ENCODE data around the gene EPHA5. TPM values are rescaled to one million over a fixed set of nuclear protein-coding genes. Genes with fewer than 3 reads are reported as not detected.

The EPHA5 gene
- total RNA-seq, 1 experiment from 2014 or later, result not detected

GRCh38 chr4:65696436-65696835 lies 26.1 kb upstream of the EPHA5 start:
- BruUV-seq (replicated peaks), result no TSS peak
- H4K20me1 ChIP-seq (ENCODE audit: insufficient read depth), result no peaks in the 10 kb centered on the region
- H3K4me2 ChIP-seq, result no peak overlapping the region
- intact Hi-C loops (cut with micrococcal nuclease; ENCODE audit: unreplicated experiment), result no loop called here
- H3K9me2 ChIP-seq (ENCODE audit: insufficient read depth), result no peaks in the 10 kb centered on the region
- no peaks in the 10 kb centered on the region for H3K79me2 ChIP-seq (ENCODE audit: low read depth)
- no peak overlapping the region for H3K27ac ChIP-seq
- POLR2A ChIA-PET (ENCODE audit: unreplicated experiment), result no interaction called here
- CTCF ChIA-PET, result no interaction called here
- no peak for DNase-seq
- TF ChIP-seq CTCF (conservative IDR thresholded peaks at IDR 0.05), result no peak
- no peak for TF ChIP-seq EZH2 (IDR thresholded peaks at IDR 0.05; ENCODE audit: low read depth)
- no peaks in the 10 kb centered on the region for H3K4me1 ChIP-seq (replicated peaks; ENCODE audit: insufficient read depth)
- no peaks in the 10 kb centered on the region for H3K9me3 ChIP-seq (ENCODE audit: insufficient read depth, low read depth)
- no peaks in the 10 kb centered on the region for H3K36me3 ChIP-seq (ENCODE audit: low read depth)
- no peak overlapping the region for H3K4me3 ChIP-seq
- no peaks in the 10 kb centered on the region for H3K27me3 ChIP-seq (ENCODE audit: insufficient read depth, low read depth)
- no peaks in the 10 kb centered on the region for H3F3A ChIP-seq (ENCODE audit: insufficient read depth, low read depth)
- no peak overlapping the region for H2AFZ ChIP-seq

- ChIA-PET CTCF (no interaction called here), POLR2A (ENCODE audit: unreplicated experiment) (no interaction called here)
- Histone ChIP-seq H3K36me3 (ENCODE audit: low read depth) (no peaks in the 10 kb centered on the region), H3K9me2 (ENCODE audit: insufficient read depth) (no peaks in the 10 kb centered on the region), H3K9me3 (ENCODE audit: insufficient read depth, low read depth) (no peaks in the 10 kb centered on the region), H3K4me1 (replicated peaks; ENCODE audit: insufficient read depth) (no peaks in the 10 kb centered on the region), H2AFZ (no peak overlapping the region), H3K27me3 (ENCODE audit: insufficient read depth, low read depth) (no peaks in the 10 kb centered on the region), H3K4me2 (no peak overlapping the region), H3K27ac (no peak overlapping the region), H3K4me3 (no peak overlapping the region), H3F3A (ENCODE audit: insufficient read depth, low read depth) (no peaks in the 10 kb centered on the region), H3K79me2 (ENCODE audit: low read depth) (no peaks in the 10 kb centered on the region), H4K20me1 (ENCODE audit: insufficient read depth) (no peaks in the 10 kb centered on the region)
- no peak for DNase-seq
- intact Hi-C loops (cut with micrococcal nuclease; ENCODE audit: unreplicated experiment), result no loop called here
- no TSS peak for BruUV-seq (replicated peaks)
- TF ChIP-seq CTCF (conservative IDR thresholded peaks at IDR 0.05), result no peak
- no peak for TF ChIP-seq EZH2 (IDR thresholded peaks at IDR 0.05; ENCODE audit: low read depth)
Measured at GRCh38 chr4:65671372-65671771, 1.1 kb upstream of the EPHA5 start.

GRCh38 chr4:65670020-65670330 lies 314 bp downstream of the EPHA5 start:
- Histone ChIP-seq H3F3A (ENCODE audit: insufficient read depth, low read depth) (no peaks in the 10 kb centered on the region), H3K4me1 (replicated peaks; ENCODE audit: insufficient read depth) (no peaks in the 10 kb centered on the region), H3K36me3 (ENCODE audit: low read depth) (no peaks in the 10 kb centered on the region), H2AFZ (peak overlapping the region; percentile 58; the same call in 1 of the 2 replicates), H3K27ac (no peak overlapping the region), H3K79me2 (ENCODE audit: low read depth) (no peaks in the 10 kb centered on the region), H3K9me3 (ENCODE audit: insufficient read depth, low read depth) (no peaks in the 10 kb centered on the region), H4K20me1 (ENCODE audit: insufficient read depth) (no peaks in the 10 kb centered on the region), H3K4me3 (peak overlapping the region; percentile 39; the same call in 1 of the 2 replicates), H3K9me2 (ENCODE audit: insufficient read depth) (no peaks in the 10 kb centered on the region), H3K4me2 (peak overlapping the region; percentile 69), H3K27me3 (ENCODE audit: insufficient read depth, low read depth) (no peaks in the 10 kb centered on the region)
- TF ChIP-seq CTCF (conservative IDR thresholded peaks at IDR 0.05), result no peak
- no TSS peak for BruUV-seq (replicated peaks)
- CTCF ChIA-PET, result no interaction called here
- intact Hi-C loops (cut with micrococcal nuclease; ENCODE audit: unreplicated experiment), result no loop called here
- no peak for DNase-seq
- POLR2A ChIA-PET (ENCODE audit: unreplicated experiment), result interaction anchor here (0.6 kb wide), 1 partner anchor 23 kb away, joined by 14 read pairs; no protein-coding TSS in a partner anchor

Measured in PC-9 (cell line).